OCI-LY3 (cell line): Measurements from ENCODE around the gene UFSP2.

Experiments used
- EZH2phosphoT487 ChIP-seq: fragments of 200-600 bp; shearing (Covaris generic); IDR thresholded peaks from 2 replicates; pipeline ENCODE4 v1.6.1; 2018; ENCODE audit warnings: antibody characterized with exemption, mixed run types, low read depth
- TF ChIP-seq, protein P1 (sequence below): fragments of 200-600, 300-600 bp; sonication (generic); IDR thresholded peaks from 2 replicates; pipeline ENCODE4 v1.5.1; 2014; ENCODE audit warnings: antibody characterized with exemption, low read length, low read depth

- TF ChIP-seq, protein P1, sequence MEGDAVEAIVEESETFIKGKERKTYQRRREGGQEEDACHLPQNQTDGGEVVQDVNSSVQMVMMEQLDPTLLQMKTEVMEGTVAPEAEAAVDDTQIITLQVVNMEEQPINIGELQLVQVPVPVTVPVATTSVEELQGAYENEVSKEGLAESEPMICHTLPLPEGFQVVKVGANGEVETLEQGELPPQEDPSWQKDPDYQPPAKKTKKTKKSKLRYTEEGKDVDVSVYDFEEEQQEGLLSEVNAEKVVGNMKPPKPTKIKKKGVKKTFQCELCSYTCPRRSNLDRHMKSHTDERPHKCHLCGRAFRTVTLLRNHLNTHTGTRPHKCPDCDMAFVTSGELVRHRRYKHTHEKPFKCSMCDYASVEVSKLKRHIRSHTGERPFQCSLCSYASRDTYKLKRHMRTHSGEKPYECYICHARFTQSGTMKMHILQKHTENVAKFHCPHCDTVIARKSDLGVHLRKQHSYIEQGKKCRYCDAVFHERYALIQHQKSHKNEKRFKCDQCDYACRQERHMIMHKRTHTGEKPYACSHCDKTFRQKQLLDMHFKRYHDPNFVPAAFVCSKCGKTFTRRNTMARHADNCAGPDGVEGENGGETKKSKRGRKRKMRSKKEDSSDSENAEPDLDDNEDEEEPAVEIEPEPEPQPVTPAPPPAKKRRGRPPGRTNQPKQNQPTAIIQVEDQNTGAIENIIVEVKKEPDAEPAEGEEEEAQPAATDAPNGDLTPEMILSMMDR, result no peak
- TF ChIP-seq EZH2phosphoT487, result no peak
Measured at GRCh38 chr4:185352202-185352601, 73.6 kb downstream of the UFSP2 start.
